Tibial nerve (tissue), 4 donors: ENCODE measurements around the gene CACNA1H.

Experiments
- EP300 ChIP-seq, 2 donors: sonication (generic); formaldehyde crosslinking; IDR thresholded peaks; one replicate each; pipeline ENCODE4 v1.6.1; 2017; ENCODE audit warnings: antibody characterized with exemption in 2 of 2, mild to moderate bottlenecking in 1 of 2
- POLR2A ChIP-seq, 2 donors: fragments of 450-650 bp; IDR thresholded peaks; one replicate each; pipeline ENCODE4 v1.6.1; 2017; ENCODE audit warnings: antibody characterized with exemption in 2 of 2, mild to moderate bottlenecking in 2 of 2, moderate library complexity in 2 of 2
- TF ChIP-seq, protein P1 (sequence below), 5 experiments: fragments of 200-600 bp in 3 of 5; fragments of 450-650 bp in 2 of 5; sonication (generic) in 3 of 5; IDR thresholded peaks; one replicate each; pipeline ENCODE4 v1.5.1; 2016 to 2019; ENCODE audit warnings: antibody characterized with exemption in 5 of 5, mild to moderate bottlenecking in 3 of 5, moderate library complexity in 2 of 5

DNA sequence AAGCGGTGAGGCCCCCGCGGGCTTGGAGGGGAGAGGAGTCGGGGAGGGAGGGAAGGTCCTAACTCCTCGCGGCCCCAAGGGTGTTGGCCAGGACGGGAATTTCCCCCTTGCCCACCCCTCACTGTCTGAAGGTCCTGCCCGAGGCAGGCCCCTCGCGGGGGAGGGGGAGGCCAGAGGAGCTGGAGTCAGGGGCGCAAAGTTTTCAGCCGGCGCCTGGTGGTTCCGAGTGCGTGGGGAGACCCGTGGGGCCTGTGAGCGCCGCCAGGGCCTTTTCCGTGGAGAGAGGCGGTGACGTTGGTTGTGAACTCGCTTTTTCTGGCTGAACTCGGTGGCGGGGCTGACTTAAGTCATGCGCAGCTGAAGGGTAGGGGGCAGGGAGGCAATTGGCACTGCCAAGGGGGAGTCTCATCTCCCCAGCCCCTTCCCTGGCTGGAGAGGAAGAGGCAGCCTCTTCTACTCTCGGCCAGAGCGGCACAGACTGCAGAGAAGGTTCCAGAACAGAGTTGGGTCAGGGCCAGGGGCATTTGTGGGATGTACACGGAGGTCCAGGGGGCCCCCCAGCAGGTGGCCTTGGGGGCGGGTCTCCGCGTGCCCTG is 1.5 kb downstream of the CACNA1H start:
- TF ChIP-seq, protein P1, sequence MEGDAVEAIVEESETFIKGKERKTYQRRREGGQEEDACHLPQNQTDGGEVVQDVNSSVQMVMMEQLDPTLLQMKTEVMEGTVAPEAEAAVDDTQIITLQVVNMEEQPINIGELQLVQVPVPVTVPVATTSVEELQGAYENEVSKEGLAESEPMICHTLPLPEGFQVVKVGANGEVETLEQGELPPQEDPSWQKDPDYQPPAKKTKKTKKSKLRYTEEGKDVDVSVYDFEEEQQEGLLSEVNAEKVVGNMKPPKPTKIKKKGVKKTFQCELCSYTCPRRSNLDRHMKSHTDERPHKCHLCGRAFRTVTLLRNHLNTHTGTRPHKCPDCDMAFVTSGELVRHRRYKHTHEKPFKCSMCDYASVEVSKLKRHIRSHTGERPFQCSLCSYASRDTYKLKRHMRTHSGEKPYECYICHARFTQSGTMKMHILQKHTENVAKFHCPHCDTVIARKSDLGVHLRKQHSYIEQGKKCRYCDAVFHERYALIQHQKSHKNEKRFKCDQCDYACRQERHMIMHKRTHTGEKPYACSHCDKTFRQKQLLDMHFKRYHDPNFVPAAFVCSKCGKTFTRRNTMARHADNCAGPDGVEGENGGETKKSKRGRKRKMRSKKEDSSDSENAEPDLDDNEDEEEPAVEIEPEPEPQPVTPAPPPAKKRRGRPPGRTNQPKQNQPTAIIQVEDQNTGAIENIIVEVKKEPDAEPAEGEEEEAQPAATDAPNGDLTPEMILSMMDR (IDR thresholded peaks at IDR 0.05): no peak
- TF ChIP-seq POLR2A (IDR thresholded peaks at IDR 0.05) (no peak), EP300 (IDR thresholded peaks at IDR 0.05) (no peak)
